Measurements from ENCODE around the gene DPM3.

Gene DPM3

GRCh38 chr1:155092641-155093040 is 47.7 kb downstream of the DPM3 start:
- DNase-seq (ENCODE audit: extremely low read depth, low read depth): no peak
- TF ChIP-seq, protein P1, sequence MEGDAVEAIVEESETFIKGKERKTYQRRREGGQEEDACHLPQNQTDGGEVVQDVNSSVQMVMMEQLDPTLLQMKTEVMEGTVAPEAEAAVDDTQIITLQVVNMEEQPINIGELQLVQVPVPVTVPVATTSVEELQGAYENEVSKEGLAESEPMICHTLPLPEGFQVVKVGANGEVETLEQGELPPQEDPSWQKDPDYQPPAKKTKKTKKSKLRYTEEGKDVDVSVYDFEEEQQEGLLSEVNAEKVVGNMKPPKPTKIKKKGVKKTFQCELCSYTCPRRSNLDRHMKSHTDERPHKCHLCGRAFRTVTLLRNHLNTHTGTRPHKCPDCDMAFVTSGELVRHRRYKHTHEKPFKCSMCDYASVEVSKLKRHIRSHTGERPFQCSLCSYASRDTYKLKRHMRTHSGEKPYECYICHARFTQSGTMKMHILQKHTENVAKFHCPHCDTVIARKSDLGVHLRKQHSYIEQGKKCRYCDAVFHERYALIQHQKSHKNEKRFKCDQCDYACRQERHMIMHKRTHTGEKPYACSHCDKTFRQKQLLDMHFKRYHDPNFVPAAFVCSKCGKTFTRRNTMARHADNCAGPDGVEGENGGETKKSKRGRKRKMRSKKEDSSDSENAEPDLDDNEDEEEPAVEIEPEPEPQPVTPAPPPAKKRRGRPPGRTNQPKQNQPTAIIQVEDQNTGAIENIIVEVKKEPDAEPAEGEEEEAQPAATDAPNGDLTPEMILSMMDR (IDR thresholded peaks at IDR 0.05; ENCODE audit: low read depth, low read length): no peak

DNA sequence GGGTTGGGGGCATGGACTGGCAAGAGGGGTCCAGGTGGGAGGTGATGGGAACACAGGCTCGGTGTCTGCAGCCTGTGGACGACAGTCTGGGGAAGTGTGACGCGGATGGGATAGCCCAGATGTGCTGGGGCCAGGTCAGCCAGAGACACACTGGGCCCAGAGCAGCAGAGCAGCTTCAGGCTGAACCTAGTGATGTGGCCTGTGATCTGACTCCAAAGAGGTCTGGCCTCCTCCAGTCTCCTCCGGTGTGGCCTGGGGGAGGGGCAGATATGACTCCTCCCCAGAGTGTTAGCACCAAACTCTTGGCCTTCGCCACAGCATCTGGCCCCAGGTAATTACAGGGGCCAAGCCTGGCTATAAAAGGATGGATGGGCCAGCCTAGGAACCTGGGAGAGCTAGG is 48.2 kb downstream of the DPM3 start:
- TF ChIP-seq, protein P1 (IDR thresholded peaks at IDR 0.05; ENCODE audit: low read depth, low read length): no peak
- no peak for DNase-seq (ENCODE audit: extremely low read depth, low read depth)

DNA sequence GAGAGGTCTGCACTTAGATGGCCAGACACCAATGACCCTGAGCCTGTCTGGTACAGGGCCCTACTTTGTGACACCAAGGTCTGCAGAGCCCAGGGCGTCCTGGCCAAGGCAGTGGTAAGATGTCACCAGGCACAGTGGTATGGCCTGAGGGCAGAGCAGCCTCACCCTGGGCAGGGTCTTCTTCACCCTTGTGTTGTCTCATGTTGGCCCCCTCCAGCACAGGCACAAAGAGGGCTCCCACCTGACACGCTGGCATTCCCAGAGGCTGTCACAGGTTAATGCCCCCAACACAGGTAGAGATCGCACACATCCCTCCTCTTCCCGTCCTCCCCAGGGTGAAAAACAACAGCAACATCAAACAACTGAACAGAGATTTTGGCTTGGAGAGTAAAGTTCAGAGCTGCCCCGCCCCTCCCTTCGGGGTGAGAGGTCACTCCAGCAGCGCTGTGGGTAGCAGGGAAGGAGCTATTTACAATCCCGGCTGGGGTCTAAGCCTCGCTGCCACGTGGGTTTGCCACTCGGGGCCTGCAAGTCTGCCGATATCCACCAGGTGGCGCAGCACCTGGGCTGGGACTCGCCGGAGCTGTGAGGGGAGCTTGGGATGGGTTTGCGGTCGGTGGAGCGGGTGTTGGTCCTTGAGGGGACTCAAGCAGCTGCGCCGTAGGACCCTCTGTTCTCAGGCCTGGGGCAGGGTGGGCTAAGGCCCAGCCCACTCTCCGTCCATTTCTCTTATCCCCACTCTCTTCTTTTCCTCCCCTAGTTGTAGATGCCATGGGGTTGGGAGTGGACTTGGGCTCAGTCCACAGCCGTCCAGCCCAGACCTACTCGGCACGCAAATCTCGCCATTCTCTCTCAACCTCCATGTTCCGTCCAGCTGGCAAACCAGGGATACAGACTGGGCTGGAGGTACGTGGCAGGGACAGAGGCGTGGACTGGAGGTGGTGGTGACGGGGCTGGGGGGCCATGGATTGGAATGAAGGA is 49.0 kb downstream of the DPM3 start:
- DNase-seq (ENCODE audit: extremely low read depth, low read depth): no peak
- TF ChIP-seq, protein P1 (IDR thresholded peaks at IDR 0.05; ENCODE audit: low read depth, low read length): peak; percentile 98

Data from AG09319 (cell line).